GM18498 (cell line): ENCODE data around the gene ACTMAP.

ENCODE experiments used
- ATAC-seq: cut with Tn5 transposase; IDR thresholded peaks from one replicate; pipeline ENCODE4 v1.9.1; 2021; ENCODE audit warnings: mild to moderate bottlenecking, moderate library complexity; ENCODE audit not compliant: unreplicated experiment

ACTMAP gene

GRCh38 chr19:40702337-40703012 lies 47.8 kb downstream of the ACTMAP start:
- no peak for ATAC-seq

GRCh38 chr19:40701758-40702157 lies 48.5 kb downstream of the ACTMAP start:
- ATAC-seq, result no peak

GRCh38 chr19:40700083-40700482 lies 50.2 kb downstream of the ACTMAP start:
- ATAC-seq, result no peak

- ATAC-seq, result no peak
Measured at GRCh38 chr19:40697007-40697406, 53.3 kb downstream of the ACTMAP start.

GRCh38 chr19:40695881-40696280 lies 54.4 kb downstream of the ACTMAP start:
- ATAC-seq, result no peak

GRCh38 chr19:40693896-40694295 lies 56.4 kb downstream of the ACTMAP start:
- no peak for ATAC-seq

- ATAC-seq, result no peak
Measured at GRCh38 chr19:40693150-40693788, 57.0 kb downstream of the ACTMAP start.

GRCh38 chr19:40692212-40692551 lies 58.1 kb downstream of the ACTMAP start:
- no peak for ATAC-seq

GRCh38 chr19:40691421-40692211 lies 58.7 kb downstream of the ACTMAP start:
- ATAC-seq, result no peak
